ENCODE data around the gene ANKMY1.

- TF ChIP-seq CTCF (IDR thresholded peaks at IDR 0.05; ENCODE audit: insufficient read depth, low read length) (no peak), POLR2AphosphoS5 (IDR thresholded peaks at IDR 0.05; ENCODE audit: low read depth) (no peak), GABPA (IDR thresholded peaks at IDR 0.05; ENCODE audit: low read depth) (no peak), REST (IDR thresholded peaks at IDR 0.05; ENCODE audit: insufficient replicate concordance, low read depth) (no peak), SPI1 (IDR thresholded peaks at IDR 0.05; ENCODE audit: borderline replicate concordance, low read depth) (no peak)
Observed at GRCh38 chr2:240507778-240508251, 50.0 kb downstream of the ANKMY1 start.
